ENCODE measurements around the gene TECPR2. TPM values are rescaled to one million over a fixed set of nuclear protein-coding genes. Genes with fewer than 3 reads are reported as not detected.

TECPR2 gene
- total RNA-seq, 1 donor from 2014 or later = 19.9 TPM

GRCh38 chr14:102450206-102451063 is 87.7 kb downstream of the TECPR2 start:
- DNase-seq (ENCODE audit: low read depth) (no peak), FAIRE-seq (no peak)
- Histone ChIP-seq H3K9ac (ENCODE audit: low read length) (no peak overlapping the region), H3K4me1 (ENCODE audit: insufficient read depth, low read length) (no peaks in the 10 kb centered on the region), H3K36me3 (ENCODE audit: insufficient read depth, low read length) (peaks cover 21% of the 10 kb centered on the region), H3K4me3 (ENCODE audit: insufficient read depth, low read depth, low read length) (no peak overlapping the region), H3K4me2 (ENCODE audit: low read length) (no peak overlapping the region), H3K9me3 (ENCODE audit: insufficient read depth, low read depth, low read length) (no peaks in the 10 kb centered on the region), H2AFZ (ENCODE audit: low read depth, low read length) (no peak overlapping the region), H3K27me3 (ENCODE audit: insufficient read depth, low read length) (no peaks in the 10 kb centered on the region), H3K27ac (ENCODE audit: low read depth, low read length) (no peak overlapping the region), H4K20me1 (ENCODE audit: insufficient read depth, low read length) (peaks cover 3% of the 10 kb centered on the region), H3K79me2 (ENCODE audit: insufficient read depth, low read length) (no peaks in the 10 kb centered on the region)
- Mint-ChIP-seq H3K27ac (ENCODE audit: unreplicated experiment) (no peak overlapping the region), H3K9me3 (ENCODE audit: unreplicated experiment) (no peaks in the 10 kb centered on the region), H3K36me3 (ENCODE audit: low read depth, unreplicated experiment) (peaks cover 22% of the 10 kb centered on the region), H3K27me3 (ENCODE audit: low read depth, unreplicated experiment) (no peaks in the 10 kb centered on the region), H3K4me3 (ENCODE audit: unreplicated experiment) (no peak overlapping the region), H3K4me1 (ENCODE audit: low read depth, unreplicated experiment) (no peaks in the 10 kb centered on the region)
- no peak for TF ChIP-seq EZH2 (IDR thresholded peaks at IDR 0.05; ENCODE audit: insufficient read depth, low read length)
- TF ChIP-seq CTCF (IDR thresholded peaks at IDR 0.05; ENCODE audit: insufficient read depth, low read depth, low read length) = no peak

- Histone ChIP-seq H3K36me3 (ENCODE audit: insufficient read depth, low read length) (peaks cover 17% of the 10 kb centered on the region), H3K9ac (ENCODE audit: low read length) (no peak overlapping the region), H3K27ac (ENCODE audit: low read depth, low read length) (no peak overlapping the region), H3K9me3 (ENCODE audit: insufficient read depth, low read depth, low read length) (no peaks in the 10 kb centered on the region), H2AFZ (ENCODE audit: low read depth, low read length) (no peak overlapping the region), H3K27me3 (ENCODE audit: insufficient read depth, low read length) (no peaks in the 10 kb centered on the region), H3K4me3 (ENCODE audit: insufficient read depth, low read depth, low read length) (no peak overlapping the region), H3K4me1 (ENCODE audit: insufficient read depth, low read length) (no peaks in the 10 kb centered on the region), H3K79me2 (ENCODE audit: insufficient read depth, low read length) (no peaks in the 10 kb centered on the region), H3K4me2 (ENCODE audit: low read length) (no peak overlapping the region), H4K20me1 (ENCODE audit: insufficient read depth, low read length) (peaks cover 3% of the 10 kb centered on the region)
- FAIRE-seq (no peak), DNase-seq (ENCODE audit: low read depth) (no peak)
- H3K36me3 Mint-ChIP-seq (ENCODE audit: low read depth, unreplicated experiment) = peaks cover 19% of the 10 kb centered on the region
- no peak overlapping the region for H3K27ac Mint-ChIP-seq (ENCODE audit: unreplicated experiment)
- TF ChIP-seq EZH2 (IDR thresholded peaks at IDR 0.05; ENCODE audit: insufficient read depth, low read length) (no peak), CTCF (IDR thresholded peaks at IDR 0.05; ENCODE audit: insufficient read depth, low read depth, low read length) (no peak)
- H3K4me1 Mint-ChIP-seq (ENCODE audit: low read depth, unreplicated experiment) = no peaks in the 10 kb centered on the region
- H3K4me3 Mint-ChIP-seq (ENCODE audit: unreplicated experiment) = no peak overlapping the region
- H3K27me3 Mint-ChIP-seq (ENCODE audit: low read depth, unreplicated experiment) = no peaks in the 10 kb centered on the region
- H3K9me3 Mint-ChIP-seq (ENCODE audit: unreplicated experiment) = no peaks in the 10 kb centered on the region
These were observed 88.3 kb downstream of the TECPR2 start for GRCh38 chr14:102451064-102451352.

- H3K4me1 ChIP-seq (ENCODE audit: insufficient read depth, low read length) = no peaks in the 10 kb centered on the region
- Mint-ChIP-seq H3K36me3 (ENCODE audit: low read depth, unreplicated experiment) (peaks cover 19% of the 10 kb centered on the region), H3K4me3 (ENCODE audit: unreplicated experiment) (no peak overlapping the region), H3K9me3 (ENCODE audit: unreplicated experiment) (no peaks in the 10 kb centered on the region), H3K4me1 (ENCODE audit: low read depth, unreplicated experiment) (no peaks in the 10 kb centered on the region), H3K27ac (ENCODE audit: unreplicated experiment) (no peak overlapping the region), H3K27me3 (ENCODE audit: low read depth, unreplicated experiment) (no peaks in the 10 kb centered on the region)
- H2AFZ ChIP-seq (ENCODE audit: low read depth, low read length) = no peak overlapping the region
- no peaks in the 10 kb centered on the region for H3K27me3 ChIP-seq (ENCODE audit: insufficient read depth, low read length)
- FAIRE-seq = no peak
- H3K9ac ChIP-seq (ENCODE audit: low read length) = no peak overlapping the region
- H3K36me3 ChIP-seq (ENCODE audit: insufficient read depth, low read length) = peaks cover 17% of the 10 kb centered on the region
- peaks cover 3% of the 10 kb centered on the region for H4K20me1 ChIP-seq (ENCODE audit: insufficient read depth, low read length)
- H3K4me2 ChIP-seq (ENCODE audit: low read length) = no peak overlapping the region
- no peak for DNase-seq (ENCODE audit: low read depth)
- H3K79me2 ChIP-seq (ENCODE audit: insufficient read depth, low read length) = no peaks in the 10 kb centered on the region
- no peak overlapping the region for H3K4me3 ChIP-seq (ENCODE audit: insufficient read depth, low read depth, low read length)
- H3K9me3 ChIP-seq (ENCODE audit: insufficient read depth, low read depth, low read length) = no peaks in the 10 kb centered on the region
- no peak for TF ChIP-seq EZH2 (IDR thresholded peaks at IDR 0.05; ENCODE audit: insufficient read depth, low read length)
- no peak for TF ChIP-seq CTCF (IDR thresholded peaks at IDR 0.05; ENCODE audit: insufficient read depth, low read depth, low read length)
- no peak overlapping the region for H3K27ac ChIP-seq (ENCODE audit: low read depth, low read length)
These were observed 89.6 kb downstream of the TECPR2 start for GRCh38 chr14:102452302-102452701.

Data from astrocyte (in vitro differentiated cells and primary cell).